B cell (primary cell): ENCODE results near the gene NCBP3. TPM values are rescaled to one million over a fixed set of nuclear protein-coding genes. Genes with fewer than 3 reads are reported as not detected.

Source experiments
- ATAC-seq: fragments of 200-7000 bp; cut with Tn5 transposase; one replicate; pipeline ENCODE4 v1.10.0; 2021; ENCODE audit warnings: low read depth, mild to moderate bottlenecking, moderate number of reproducible peaks, moderate library complexity
- CTCF ChIA-PET: fragments of 350-600 bp; sonication (Branson Sonifier 250); formaldehyde crosslinking; loops from one replicate; lab custom pipeline; 2021; ENCODE audit warnings: antibody characterized with exemption, inconsistent platforms; lab: Charles Lee
- POLR2A ChIA-PET: fragments of 350-600 bp; sonication (Branson Sonifier 250); formaldehyde crosslinking; loops from one replicate; lab custom pipeline; 2021; ENCODE audit warnings: antibody characterized with exemption; lab: Charles Lee
- DNase-seq: peaks from one replicate; pipeline ENCODE4 v3.0.0; 2013
- H2AFZ ChIP-seq: 2 replicates; pipeline ENCODE4 v1.6.1; 2012; ENCODE audit warnings: mild to moderate bottlenecking, low read depth, low read length; ENCODE audit not compliant: insufficient read depth, poor library complexity, severe bottlenecking
- H3K27ac ChIP-seq, 2 donors: 1 replicate in 1 of 2; 2 replicates in 1 of 2; pipeline ENCODE4 v1.5.1; 2012 to 2013; ENCODE audit warnings: low read length in 2 of 2, mild to moderate bottlenecking in 2 of 2, moderate library complexity in 1 of 2
- H3K27me3 ChIP-seq, 4 experiments: fragments of 200-600 bp in 1 of 4; sonication (generic) in 1 of 4; replicated peaks in 1 of 4; 1 replicate in 2 of 4; 2 replicates in 2 of 4; pipeline versions ENCODE4 v1.6.1 to v1.7.0; 2013 to 2016; ENCODE audit warnings: low read length in 3 of 4, mild to moderate bottlenecking in 2 of 4, mixed read lengths in 1 of 4, moderate library complexity in 1 of 4; ENCODE audit not compliant: insufficient read depth in 4 of 4, control insufficient read depth in 3 of 4; ENCODE audit errors: control extremely low read depth in 1 of 4
- H3K36me3 ChIP-seq, 2 experiments: replicated peaks in 1 of 2; 1 replicate in 1 of 2; 2 replicates in 1 of 2; pipeline versions ENCODE4 v1.6.1 to v1.7.1; 2013; ENCODE audit warnings: low read length in 1 of 2; ENCODE audit not compliant: insufficient read depth in 2 of 2, control insufficient read depth in 1 of 2; ENCODE audit errors: control extremely low read depth in 1 of 2, extremely low read depth in 1 of 2
- H3K4me1 ChIP-seq, 2 donors: fragments of 200-600 bp in 1 of 2; sonication (generic) in 1 of 2; 1 replicate in 1 of 2; 2 replicates in 1 of 2; pipeline versions ENCODE4 v1.5.1 to v1.6.1; 2013 to 2017; ENCODE audit warnings: low read length in 2 of 2; ENCODE audit not compliant: control insufficient read depth in 2 of 2, insufficient read depth in 2 of 2
- H3K4me2 ChIP-seq: replicated peaks from 2 replicates; pipeline ENCODE3; 2012; ENCODE audit warnings: mild to moderate bottlenecking, low read depth, low read length; ENCODE audit not compliant: poor library complexity, severe bottlenecking
- H3K4me3 ChIP-seq, 5 experiments: fragments of 200-600 bp in 1 of 5; sonication (generic) in 1 of 5; 1 replicate in 3 of 5; 2 replicates in 2 of 5; pipeline versions ENCODE4 v1.5.1 to v1.7.0; 2011 to 2016; ENCODE audit warnings: low read length in 4 of 5, mild to moderate bottlenecking in 4 of 5, low read depth in 2 of 5, control low read depth in 1 of 5, moderate library complexity in 1 of 5; ENCODE audit not compliant: insufficient read depth in 1 of 5; ENCODE audit errors: control extremely low read depth in 1 of 5, extremely low read depth in 1 of 5
- H3K79me2 ChIP-seq: fragments of 200-600 bp; sonication (generic); one replicate; pipeline ENCODE4 v1.6.0; 2016; ENCODE audit warnings: low read length; ENCODE audit not compliant: control insufficient read depth, insufficient read depth
- H3K9ac ChIP-seq: fragments of 200-600 bp; sonication (generic); 2 replicates; pipeline ENCODE4 v1.6.1; 2017; ENCODE audit warnings: mild to moderate bottlenecking, low read length, moderate library complexity
- H3K9me3 ChIP-seq, 3 donors: one replicate each; pipeline versions ENCODE4 v1.6.1 to v1.7.1; 2013; ENCODE audit warnings: low read length in 2 of 3; ENCODE audit not compliant: control insufficient read depth in 2 of 3, insufficient read depth in 1 of 3; ENCODE audit errors: control extremely low read depth in 1 of 3
- H4K20me1 ChIP-seq: 2 replicates; pipeline ENCODE4 v1.6.0; 2012; ENCODE audit warnings: mild to moderate bottlenecking, low read length; ENCODE audit not compliant: insufficient read depth, control insufficient read depth, poor library complexity, severe bottlenecking
- H3K27ac Mint-ChIP-seq: one replicate; pipeline ENCODE4 v1.8.0; 2021; ENCODE audit warnings: mixed read lengths
- H3K27me3 Mint-ChIP-seq: one replicate; pipeline ENCODE4 v1.8.0; 2021; ENCODE audit warnings: mixed read lengths
- H3K4me1 Mint-ChIP-seq: one replicate; pipeline ENCODE4 v1.8.0; 2021; ENCODE audit warnings: mixed read lengths
- H3K4me3 Mint-ChIP-seq: one replicate; pipeline ENCODE4 v1.8.0; 2021; ENCODE audit warnings: mixed read lengths
- H3K9me3 Mint-ChIP-seq: one replicate; pipeline ENCODE4 v1.8.0; 2022; ENCODE audit warnings: mixed read lengths; ENCODE audit not compliant: insufficient read depth
- EZH2 ChIP-seq: IDR thresholded peaks from 2 replicates; pipeline ENCODE4 v1.6.1; 2012; ENCODE audit warnings: borderline replicate concordance, low read depth, mild to moderate bottlenecking, moderate library complexity, low read length; ENCODE audit not compliant: insufficient read depth, poor library complexity, severe bottlenecking
- whole genome bisulfite sequencing: methylation state at CpG from one replicate; pipeline ENCODE4 v1.1.5; 2013; ENCODE audit warnings: missing lambda C conversion rate; ENCODE audit not compliant: insufficient coverage; 5-methylcytosine and 5-hydroxymethylcytosine counted together
- intact Hi-C: fragments of 100-400 bp; cut with micrococcal nuclease; formaldehyde crosslinking; loops from one replicate; pipeline ENCODE4 v1.10.0; 2022
- polyA plus RNA-seq: library from polyadenylated mRNA; depleted of rRNA; stranded (reverse); fragments of >200 nt; gene quantifications from 2 replicates; pipeline ENCODE4 v1.2.3, GENCODE V29; 2012
- total RNA-seq, 2 donors: library from RNA; stranded (reverse); fragments of 120-200 nt in 1 of 2; gene quantifications; 1 replicate in 1 of 2; 2 replicates in 1 of 2; pipeline versions ENCODE4 v1.2.3 to v1.2.4, GENCODE V29; 2013 to 2022
- TF ChIP-seq, protein P1 (sequence below): fragments of 200-600 bp; IDR thresholded peaks from one replicate; pipeline ENCODE4 v1.8.0; 2022; ENCODE audit warnings: antibody characterized with exemption, mild to moderate bottlenecking

NCBP3 gene
- total and polyA plus RNA-seq, 2 donors (not counting 1 experiment from before 2014, with no cell fraction given), result 11.1 to 71.7 TPM

GRCh38 chr17:3888343-3889171 is 42.5 kb upstream of the NCBP3 start:
- Histone ChIP-seq H4K20me1 (no peaks in the 10 kb centered on the region), H3K4me3 (no peak overlapping the region), H3K36me3 (peaks cover 0 to 13% of the 10 kb centered on the region in 2 experiments), H2AFZ (no peak overlapping the region), H3K27me3 (no peaks in the 10 kb centered on the region), H3K4me1 (peaks cover 33 to 49% of the 10 kb centered on the region in 2 donors), H3K79me2 (peaks cover 15% of the 10 kb centered on the region), H3K9ac (no peak overlapping the region), H3K4me2 (no peak overlapping the region), H3K9me3 (no peaks in the 10 kb centered on the region), H3K27ac (no peak overlapping the region)
- intact Hi-C loops, result loop anchor here (1.0 kb wide), 1 partner anchor 25 kb away; no protein-coding TSS in a partner anchor
- 88% methylated on average over 42 of the region's 50 CpGs for WGBS
- Mint-ChIP-seq H3K4me1 (peaks cover 43% of the 10 kb centered on the region), H3K4me3 (no peak overlapping the region), H3K27ac (no peak overlapping the region), H3K27me3 (no peaks in the 10 kb centered on the region), H3K9me3 (no peaks in the 10 kb centered on the region)
- TF ChIP-seq, protein P1, sequence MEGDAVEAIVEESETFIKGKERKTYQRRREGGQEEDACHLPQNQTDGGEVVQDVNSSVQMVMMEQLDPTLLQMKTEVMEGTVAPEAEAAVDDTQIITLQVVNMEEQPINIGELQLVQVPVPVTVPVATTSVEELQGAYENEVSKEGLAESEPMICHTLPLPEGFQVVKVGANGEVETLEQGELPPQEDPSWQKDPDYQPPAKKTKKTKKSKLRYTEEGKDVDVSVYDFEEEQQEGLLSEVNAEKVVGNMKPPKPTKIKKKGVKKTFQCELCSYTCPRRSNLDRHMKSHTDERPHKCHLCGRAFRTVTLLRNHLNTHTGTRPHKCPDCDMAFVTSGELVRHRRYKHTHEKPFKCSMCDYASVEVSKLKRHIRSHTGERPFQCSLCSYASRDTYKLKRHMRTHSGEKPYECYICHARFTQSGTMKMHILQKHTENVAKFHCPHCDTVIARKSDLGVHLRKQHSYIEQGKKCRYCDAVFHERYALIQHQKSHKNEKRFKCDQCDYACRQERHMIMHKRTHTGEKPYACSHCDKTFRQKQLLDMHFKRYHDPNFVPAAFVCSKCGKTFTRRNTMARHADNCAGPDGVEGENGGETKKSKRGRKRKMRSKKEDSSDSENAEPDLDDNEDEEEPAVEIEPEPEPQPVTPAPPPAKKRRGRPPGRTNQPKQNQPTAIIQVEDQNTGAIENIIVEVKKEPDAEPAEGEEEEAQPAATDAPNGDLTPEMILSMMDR, result no peak
- TF ChIP-seq EZH2, result no peak
- ChIA-PET POLR2A (interaction anchor here (1.5 kb wide), 1 partner anchor 17 kb away, joined by 4 read pairs; no protein-coding TSS in a partner anchor), CTCF (no interaction called here)
- peak; percentile 26 for DNase-seq
- ATAC-seq, result no peak

DNA sequence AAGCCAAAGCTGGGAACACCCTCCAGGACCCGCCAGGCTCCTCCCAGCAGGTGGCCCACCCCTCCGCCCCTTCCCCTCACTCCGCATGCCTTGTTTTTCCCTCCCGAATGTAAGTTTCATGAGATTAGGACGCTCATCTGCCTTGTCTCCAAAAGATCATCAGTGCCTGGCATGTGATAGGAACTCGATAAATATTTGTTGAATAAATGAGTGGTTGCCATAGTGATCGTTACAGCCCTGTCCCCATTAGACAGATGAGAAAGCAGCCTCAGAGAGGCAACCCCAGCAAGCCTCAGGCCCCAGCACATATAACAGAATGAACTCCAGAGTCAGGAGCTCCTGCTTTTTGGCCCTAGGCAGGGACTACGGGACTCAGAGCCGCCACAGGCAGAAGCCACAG is 41.8 kb upstream of the NCBP3 start:
- Histone ChIP-seq H3K27me3 (no peaks in the 10 kb centered on the region), H3K79me2 (peaks cover 15% of the 10 kb centered on the region), H3K9ac (no peak overlapping the region), H3K4me1 (peaks cover 30 to 46% of the 10 kb centered on the region in 2 donors), H4K20me1 (no peaks in the 10 kb centered on the region), H3K4me3 (no peak overlapping the region), H2AFZ (peak overlapping the region; percentile 48), H3K4me2 (peak overlapping the region; percentile 68), H3K9me3 (no peaks in the 10 kb centered on the region), H3K27ac (peak overlapping the region in 1 of 2 donors; percentile 65), H3K36me3 (peaks cover 0 to 14% of the 10 kb centered on the region in 2 experiments)
- Mint-ChIP-seq H3K4me1 (peaks cover 40% of the 10 kb centered on the region), H3K27me3 (no peaks in the 10 kb centered on the region), H3K27ac (no peak overlapping the region), H3K9me3 (no peaks in the 10 kb centered on the region), H3K4me3 (no peak overlapping the region)
- no peak for ATAC-seq
- POLR2A ChIA-PET, result interaction anchor here (1.5 kb wide), 1 partner anchor 18 kb away, joined by 4 read pairs; no protein-coding TSS in a partner anchor
- WGBS, result 89% methylated on average over 6 of the region's 9 CpGs
- TF ChIP-seq, protein P1, result no peak
- TF ChIP-seq EZH2, result no peak
- intact Hi-C loops, result loop anchor here (1.0 kb wide), 1 partner anchor 25 kb away; no protein-coding TSS in a partner anchor
- peak; percentile 30 for DNase-seq
- CTCF ChIA-PET, result no interaction called here
